GM12878 (cell line): Measurements from ENCODE around the gene PLXNA4. TPM values are rescaled to one million over a fixed set of nuclear protein-coding genes. Genes with fewer than 3 reads are reported as not detected.

Experiments
- ATAC-seq: fragments of 200-7000 bp; cut with Tn5 transposase; 3 replicates; pipeline ENCODE4 v1.9.1; 2020; ENCODE audit warnings: mild to moderate bottlenecking, moderate library complexity
- BruUV-seq: library from RNA; stranded (reverse); fragments of 400-500 nt; replicated peaks from 2 replicates; lab custom pipeline; 2021; lab: Mats Ljungman, UMichigan
- CTCF ChIA-PET: fragments of 300-600 bp; sonication (Branson Sonifier 250); formaldehyde crosslinking; extraction: SDS; loops from one replicate; lab custom pipeline; 2021; ENCODE audit warnings: inconsistent platforms; lab: Yijun Ruan, JAX
- POLR2A ChIA-PET: fragments of 350-600 bp; formaldehyde crosslinking; extraction: SDS; loops from one replicate; lab custom pipeline; 2021; ENCODE audit warnings: inconsistent platforms; lab: Charles Lee
- RAD21 ChIA-PET: fragments of 300-600 bp; sonication (Branson Sonifier 250); formaldehyde crosslinking; loops from one replicate; lab custom pipeline; 2023; ENCODE audit warnings: antibody characterized with exemption; ENCODE audit not compliant: unreplicated experiment; lab: Charles Lee
- SMC1A ChIA-PET: fragments of 300-600 bp; sonication (Branson Sonifier 250); formaldehyde crosslinking; loops from one replicate; lab custom pipeline; 2023; ENCODE audit not compliant: unreplicated experiment, uncharacterized antibody; lab: Charles Lee
- DNase-seq: peaks from one replicate; pipeline ENCODE4 v3.0.0-alpha.2; 2011; ENCODE audit warnings: low read depth, low spot score
- FAIRE-seq: peaks from 3 replicates; lab custom pipeline; 2011; peaks lifted over from hg19 to GRCh38; lab: Jason Lieb, UNC
- H2AFZ ChIP-seq: 2 replicates; pipeline ENCODE4 v1.6.0; 2011; ENCODE audit warnings: low read depth, low read length, control low read depth; ENCODE audit not compliant: control insufficient read depth
- H3K27ac ChIP-seq: 2 replicates; pipeline ENCODE4 v1.5.1; 2011; ENCODE audit warnings: control low read depth; ENCODE audit not compliant: control insufficient read depth, insufficient read depth
- H3K27me3 ChIP-seq, 2 experiments: replicated peaks in 1 of 2; 2 replicates each; pipeline versions ENCODE4 v1.6.0 to v1.6.1; 2011; ENCODE audit warnings: low read length in 1 of 2; ENCODE audit not compliant: control insufficient read depth in 2 of 2, insufficient read depth in 2 of 2
- H3K36me3 ChIP-seq, 2 experiments: 2 replicates each; pipeline ENCODE4 v1.5.1; 2011; ENCODE audit warnings: low read length in 1 of 2; ENCODE audit not compliant: control insufficient read depth in 2 of 2, insufficient read depth in 2 of 2
- H3K4me1 ChIP-seq: 2 replicates; pipeline ENCODE4 v1.6.1; 2011; ENCODE audit warnings: mild to moderate bottlenecking, low read length, moderate library complexity, mixed read lengths; ENCODE audit not compliant: control insufficient read depth, insufficient read depth
- H3K4me2 ChIP-seq: 2 replicates; pipeline ENCODE4 v1.6.0; 2011; ENCODE audit warnings: control low read depth; ENCODE audit not compliant: control insufficient read depth, insufficient read depth
- H3K4me3 ChIP-seq: fragments of 200-600 bp; sonication (generic); 2 replicates; pipeline ENCODE4 v1.5.1; 2016
- H3K79me2 ChIP-seq: 2 replicates; pipeline ENCODE4 v1.6.0; 2011; ENCODE audit warnings: low read length; ENCODE audit not compliant: control insufficient read depth, insufficient read depth
- H3K9ac ChIP-seq: 2 replicates; pipeline ENCODE4 v1.8.0; 2011; ENCODE audit warnings: low read length, control low read depth, mixed read lengths; ENCODE audit not compliant: control insufficient read depth, insufficient read depth
- H3K9me3 ChIP-seq: replicated peaks from 3 replicates; pipeline ENCODE4 v1.5.1; 2011; ENCODE audit warnings: mild to moderate bottlenecking, low read length; ENCODE audit not compliant: control insufficient read depth, insufficient read depth
- H4K20me1 ChIP-seq: 2 replicates; pipeline ENCODE4 v1.6.0; 2011; ENCODE audit not compliant: control insufficient read depth, insufficient read depth
- CTCF ChIP-seq, 3 experiments: IDR thresholded peaks in 2 of 3; conservative IDR thresholded peaks in 1 of 3; 2 replicates each; pipeline ENCODE4 v1.5.1; 2011; ENCODE audit warnings: low read depth in 3 of 3, low read length in 3 of 3, mild to moderate bottlenecking in 3 of 3, control low read depth in 2 of 3, moderate library complexity in 2 of 3, inconsistent platforms in 1 of 3, mixed read lengths in 1 of 3; ENCODE audit not compliant: control insufficient read depth in 2 of 3, insufficient read depth in 1 of 3; ENCODE audit errors: extremely low read depth in 1 of 3
- E2F8 ChIP-seq: fragments of 450-650 bp; IDR thresholded peaks from 2 replicates; pipeline ENCODE4 v1.6.1; 2018; ENCODE audit warnings: mild to moderate bottlenecking, low read depth, moderate library complexity; ENCODE audit not compliant: partially characterized antibody
- FOXM1 ChIP-seq: IDR thresholded peaks from 2 replicates; pipeline ENCODE4 v1.6.1; 2012; ENCODE audit warnings: low read depth, mild to moderate bottlenecking, inconsistent platforms, low read length, moderate library complexity
- HCFC1 ChIP-seq: fragments of 150-350 bp; IDR thresholded peaks from 2 replicates; pipeline ENCODE4 v1.6.1; 2014; ENCODE audit warnings: low read length
- IKZF1 ChIP-seq: fragments of 450-650 bp; conservative IDR thresholded peaks from 2 replicates; pipeline ENCODE4 v1.6.1; 2017; ENCODE audit warnings: antibody characterized with exemption, mild to moderate bottlenecking
- NRF1 ChIP-seq: conservative IDR thresholded peaks from 2 replicates; pipeline ENCODE4 v1.6.1; 2011; ENCODE audit warnings: mild to moderate bottlenecking, low read depth, low read length, improper control_type of control experiment
- POLR2A ChIP-seq: IDR thresholded peaks from 2 replicates; pipeline ENCODE4 v1.6.1; 2011; ENCODE audit warnings: low read depth, mild to moderate bottlenecking, low read length
- SIN3A ChIP-seq: IDR thresholded peaks from 2 replicates; pipeline ENCODE4 v1.6.1; 2012; ENCODE audit warnings: low read depth, low read length, improper control_type of control experiment
- STAT1 ChIP-seq: fragments of 450-650 bp; conservative IDR thresholded peaks from 2 replicates; pipeline ENCODE4 v1.6.1; 2014; ENCODE audit warnings: antibody characterized with exemption, mild to moderate bottlenecking
- TAF1 ChIP-seq: IDR thresholded peaks from 2 replicates; pipeline ENCODE4 v1.6.1; 2011; ENCODE audit warnings: mild to moderate bottlenecking, low read depth, low read length, borderline replicate concordance
- YY1 ChIP-seq: IDR thresholded peaks from 2 replicates; pipeline ENCODE4 v1.6.1; 2011; ENCODE audit warnings: low read depth, mild to moderate bottlenecking, low read length
- WGBS: methylation state at CpG from one replicate; pipeline ENCODE4 v1.1.6; 2016; ENCODE audit warnings: low lambda C conversion rate; ENCODE audit not compliant: insufficient replicate concordance, insufficient coverage; ENCODE audit errors: missing lambda C conversion rate; 5-methylcytosine and 5-hydroxymethylcytosine counted together
- in situ Hi-C: fragments of 300-500 bp; cut with MboI; formaldehyde crosslinking; loops from 9 replicates; pipeline ENCODE4 v1.14.3; 2018; ENCODE audit warnings: mixed read lengths
- intact Hi-C: fragments of 100-400 bp; cut with micrococcal nuclease; formaldehyde crosslinking; loops from one replicate; pipeline ENCODE4 v1.14.2; 2022; ENCODE audit not compliant: unreplicated experiment
- polyA plus RNA-seq, 11 experiments: library from polyadenylated mRNA; depleted of rRNA in 4 of 11; unstranded in 6 of 11; stranded (reverse) in 5 of 11; fragments of >200 nt; fragmentation: Nextera tagmentation in 4 of 11; fragmentation: Illumina TruSeq in 1 of 11; extraction: Ambion mirVana in 4 of 11; extraction: Trizol in 1 of 11; gene quantifications; 1 replicate in 1 of 11; 2 replicates in 10 of 11; pipeline versions ENCODE4 v1.2.1 to v1.2.3, GENCODE V29; 2011 to 2016; ENCODE audit warnings: inconsistent platforms in 2 of 11, missing spikeins in 2 of 11, low read depth in 1 of 11
- total RNA-seq, 4 experiments: library from RNA; depleted of rRNA in 3 of 4; stranded (reverse); fragments of >200 nt in 3 of 4; fragmentation: Illumina TruSeq in 1 of 4; extraction: Trizol in 1 of 4; gene quantifications; 2 replicates each; pipeline versions ENCODE4 v1.2.1 to v1.2.3, GENCODE V29; 2013 to 2021

PLXNA4 gene
- total and polyA plus RNA-seq, 10 of the 15 experiments (the other 5 are each of a cell fraction or from before 2014, with no cell fraction given), result 0.03 TPM; not detected in 9

GRCh38 chr7:132498319-132498718 lies 78.0 kb downstream of the PLXNA4 start (continued):
- no peak for TF ChIP-seq IKZF1
- TF ChIP-seq, all 136 proteins: peak for 0

- no peak overlapping the region for H3K4me2 ChIP-seq
- CTCF ChIA-PET, result no interaction called here
These were observed 79.2 kb downstream of the PLXNA4 start for GRCh38 chr7:132497098-132497497.

More at GRCh38 chr7:132497098-132497497, 79.2 kb downstream of the PLXNA4 start:
- 56% methylated on average over 5 of the region's 5 CpGs for WGBS
- FAIRE-seq (no peak), ATAC-seq (no peak), DNase-seq (no peak)
- RAD21 ChIA-PET, result interaction anchor here (0.5 kb wide), 1 partner anchor 100 kb away, joined by 3 read pairs; no protein-coding TSS in a partner anchor
- H3K27me3 ChIP-seq, result no peaks in the 10 kb centered on the region; a peak in 3 of 4 replicates
- no peaks in the 10 kb centered on the region for H4K20me1 ChIP-seq
- no peak overlapping the region for H3K4me3 ChIP-seq
- in situ Hi-C loops (no loop called here), intact Hi-C loops (no loop called here)
- POLR2A ChIA-PET, result no interaction called here
- no peak overlapping the region for H2AFZ ChIP-seq
- H3K9me3 ChIP-seq, result no peaks in the 10 kb centered on the region
- H3K9ac ChIP-seq, result no peak overlapping the region
- H3K27ac ChIP-seq, result no peak overlapping the region
- H3K36me3 ChIP-seq, result no peaks in the 10 kb centered on the region
- H3K79me2 ChIP-seq, result no peaks in the 10 kb centered on the region
- no peak for TF ChIP-seq CTCF (IDR thresholded peaks at IDR 0.05 in 2 of 3, conservative IDR thresholded peaks at IDR 0.05 in 1 of 3; ENCODE audit: control insufficient read depth in 2 of 3, extremely low read depth in 1 of 3, insufficient read depth in 1 of 3, low read depth in 3 of 3, low read length in 3 of 3)
- TF ChIP-seq NRF1, result no peak
- TF ChIP-seq STAT1, result no peak
- no peak for TF ChIP-seq SIN3A
- no peak for TF ChIP-seq POLR2A
- TF ChIP-seq HCFC1, result no peak
- no peak for TF ChIP-seq YY1
- no peak for TF ChIP-seq FOXM1
- no peak for TF ChIP-seq TAF1
- no peak for TF ChIP-seq E2F8
- no TSS peak for BruUV-seq
- H3K4me1 ChIP-seq, result no peaks in the 10 kb centered on the region
- SMC1A ChIA-PET, result no interaction called here
